Glomerular visceral epithelial cell (primary cell): ENCODE measurements around the gene ZFP57.
A peak's percentile ranks its signal among the peaks of the same experiment; 100 is the strongest.

Source experiments
- DNase-seq: peaks from one replicate; pipeline ENCODE4 v3.0.0-alpha.2; 2016; ENCODE audit errors: extremely low spot score

ZFP57 gene

GRCh38 chr6:29655658-29656057 lies 25.3 kb downstream of the ZFP57 start:
- DNase-seq: no peak

GRCh38 chr6:29653452-29654038 lies 27.4 kb downstream of the ZFP57 start:
- peak; percentile 75 for DNase-seq

- DNase-seq: no peak
These were observed 28.8 kb downstream of the ZFP57 start for GRCh38 chr6:29652198-29652584.

GRCh38 chr6:29651413-29652197 lies 29.3 kb downstream of the ZFP57 start:
- DNase-seq: peak; percentile 35

- peak; percentile 97 for DNase-seq
These were observed 31.0 kb downstream of the ZFP57 start for GRCh38 chr6:29649701-29650673.

- DNase-seq: peak; percentile 34
These were observed 32.9 kb downstream of the ZFP57 start for GRCh38 chr6:29647927-29648642.

GRCh38 chr6:29641430-29642148 lies 39.4 kb downstream of the ZFP57 start:
- no peak for DNase-seq

- no peak for DNase-seq
These were observed 43.7 kb downstream of the ZFP57 start for GRCh38 chr6:29637247-29637646.

- no peak for DNase-seq
These were observed 47.4 kb downstream of the ZFP57 start for GRCh38 chr6:29633534-29633905.

GRCh38 chr6:29632789-29633533 lies 48.0 kb downstream of the ZFP57 start, which contains the start of gene GABBR1:
TSS of gene GABBR1 (minus strand) at chr6:29633183. CDS start at chr6:29632385, 798 bp downstream.
- peak; percentile 90 for DNase-seq

GRCh38 chr6:29631860-29632731 lies 48.9 kb downstream of the ZFP57 start:
- peak; percentile 81 for DNase-seq

- DNase-seq: no peak
These were observed 49.6 kb downstream of the ZFP57 start for GRCh38 chr6:29631209-29631810.

GRCh38 chr6:29630315-29630714 lies 50.6 kb downstream of the ZFP57 start:
- DNase-seq: no peak

- DNase-seq: no peak
These were observed 51.4 kb downstream of the ZFP57 start for GRCh38 chr6:29629571-29629970.

- peak; percentile 87 for DNase-seq
These were observed 52.3 kb downstream of the ZFP57 start for GRCh38 chr6:29628419-29629281.

GRCh38 chr6:29627755-29628418 lies 53.1 kb downstream of the ZFP57 start:
- peak; percentile 89 for DNase-seq
